Erythroblast (primary cell): ENCODE data around the gene B4GALNT1.
"Not testable (repeated sequence)": the region's sequence is repeated elsewhere in the genome, so short reads cannot be mapped to it uniquely, and the experiment has no call there.

Source experiments
- DNase-seq, 2 experiments: peaks; one replicate each; lab custom pipeline; 2025; lab: John Stamatoyannopoulos, UW
- GATA1 ChIP-seq: IDR thresholded peaks from 2 replicates; pipeline ENCODE4 v1.6.1; 2011; ENCODE audit warnings: low read depth, mild to moderate bottlenecking, control low read depth, low read length, moderate library complexity
- POLR2A ChIP-seq: IDR thresholded peaks from 2 replicates; pipeline ENCODE4 v1.6.1; 2011; ENCODE audit warnings: mild to moderate bottlenecking, low read length

Gene B4GALNT1

DNA sequence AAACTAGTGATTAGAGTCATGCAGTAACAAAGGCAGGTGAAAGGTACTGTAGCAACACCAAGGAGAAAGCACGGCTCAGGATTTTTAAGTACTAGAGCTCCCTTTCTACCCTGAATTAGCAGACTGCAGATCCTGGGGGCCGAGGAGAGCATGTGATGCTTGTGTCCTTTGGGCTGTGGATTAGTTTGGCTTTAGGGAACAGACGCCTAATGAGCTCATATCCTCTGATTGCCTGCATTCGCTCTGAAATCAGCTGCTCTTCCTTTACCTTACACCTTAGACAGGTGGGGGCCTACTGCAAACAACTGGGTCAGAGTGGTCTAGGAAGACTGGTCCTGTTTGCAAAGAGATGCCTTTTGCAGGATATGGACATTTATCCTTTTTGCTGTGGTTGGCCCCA is 39.8 kb downstream of the B4GALNT1 start:
- DNase-seq = no peak
- TF ChIP-seq POLR2A = no peak
- no peak for TF ChIP-seq GATA1

DNA sequence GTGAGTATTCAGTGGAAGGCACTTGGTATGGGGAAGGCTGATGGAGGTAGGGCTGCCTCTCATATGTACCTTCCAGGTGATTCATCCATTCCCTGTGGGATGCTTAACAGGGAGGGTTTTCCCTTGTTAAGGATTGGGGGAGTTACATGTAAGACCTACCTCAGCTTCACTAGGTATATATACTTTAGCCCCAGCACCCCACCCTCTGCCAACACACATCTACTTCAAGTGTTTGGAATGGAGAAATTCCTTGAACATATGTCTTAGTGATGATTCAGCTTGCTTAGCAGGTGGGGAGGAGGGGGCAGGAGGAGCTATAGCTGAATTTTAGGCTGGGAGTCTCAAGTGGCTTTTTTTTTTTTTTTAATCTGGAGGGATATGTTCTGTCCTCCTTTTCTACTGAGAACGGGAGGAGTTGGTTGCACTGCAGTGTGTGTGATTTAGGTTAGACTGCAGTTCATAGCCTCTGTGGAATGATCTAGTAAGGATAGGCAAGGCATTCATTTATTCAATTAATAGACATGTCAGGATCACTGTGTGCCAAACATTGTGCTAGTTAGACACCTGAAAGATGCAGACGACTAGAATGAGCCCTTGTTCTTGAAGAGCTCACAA is 40.3 kb downstream of the B4GALNT1 start:
- no peak for DNase-seq
- no peak for TF ChIP-seq GATA1
- no peak for TF ChIP-seq POLR2A

DNA sequence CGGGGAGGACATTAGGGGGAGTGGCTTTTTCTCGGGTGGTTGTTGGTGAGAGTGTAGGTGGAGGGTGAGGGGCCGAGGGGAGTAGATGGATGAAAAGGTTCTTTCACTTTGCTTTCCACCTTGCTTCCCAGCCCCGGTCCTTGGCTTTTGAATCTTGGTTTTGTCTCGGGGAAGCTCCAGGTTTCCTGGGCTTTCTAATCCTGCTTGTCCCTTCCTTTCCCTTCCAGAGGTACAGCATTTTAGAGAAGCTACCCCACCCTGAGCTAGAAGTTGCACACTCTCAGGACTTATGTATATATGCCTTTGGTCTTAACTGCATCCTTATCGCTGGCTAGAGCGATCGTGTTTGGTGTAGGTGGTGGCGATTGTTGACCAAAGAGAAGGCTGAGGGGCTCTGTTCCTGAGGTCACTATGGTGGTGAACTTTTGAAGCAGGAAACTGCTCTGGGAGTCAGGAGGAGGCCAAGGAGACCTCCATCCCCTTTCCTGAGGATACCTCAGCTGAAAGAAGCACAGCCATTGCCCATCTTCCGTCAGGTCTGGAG is 41.1 kb downstream of the B4GALNT1 start:
- DNase-seq = no peak
- TF ChIP-seq GATA1 (no peak), POLR2A (no peak)

DNA sequence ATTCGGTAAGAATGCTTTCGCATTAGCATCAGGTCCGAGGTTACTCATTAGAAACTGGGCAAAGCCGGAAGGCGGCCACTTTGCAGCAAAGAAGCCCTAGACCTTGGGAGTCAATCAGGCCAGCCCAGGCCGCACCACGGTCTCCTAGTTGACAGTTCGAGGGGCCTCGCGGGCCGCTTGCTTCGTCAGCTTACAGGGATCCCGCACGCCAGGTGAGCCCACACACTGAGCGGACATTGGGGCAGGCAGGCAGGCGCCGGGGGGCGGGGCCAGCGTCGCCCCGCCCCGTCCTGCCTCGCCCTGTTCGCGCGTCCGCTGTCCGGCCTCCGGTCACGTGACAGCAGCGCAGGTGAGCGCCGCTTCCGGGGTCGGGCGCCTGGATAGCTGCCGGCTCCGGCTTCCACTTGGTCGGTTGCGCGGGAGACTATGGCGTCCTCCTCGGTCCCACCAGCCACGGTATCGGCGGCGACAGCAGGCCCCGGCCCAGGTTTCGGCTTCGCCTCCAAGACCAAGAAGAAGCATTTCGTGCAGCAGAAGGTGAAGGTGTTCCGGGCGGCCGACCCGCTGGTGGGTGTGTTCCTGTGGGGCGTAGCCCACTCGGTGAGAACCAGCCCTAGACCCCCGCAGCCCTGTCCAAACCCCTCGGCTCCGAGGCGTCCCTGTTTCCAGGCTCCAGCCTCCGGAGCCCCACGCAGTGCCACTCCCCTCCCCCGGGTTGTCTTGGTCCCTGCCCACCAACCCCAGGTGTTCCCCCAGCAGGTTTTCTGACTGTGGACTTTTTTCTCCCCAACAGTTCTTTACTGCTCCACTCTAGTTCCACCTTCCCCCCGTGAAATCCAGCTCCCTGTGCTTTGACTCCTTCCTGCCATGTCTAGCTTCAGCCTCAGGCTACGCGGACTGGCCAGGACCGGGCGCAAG is 41.9 kb downstream of the B4GALNT1 start, which contains the start of gene PIP4K2C:
Gene PIP4K2C, plus strand, starts transcription at position 329 of the 918 bp plus-strand sequence. Its CDS starts 98 bp downstream, at position 427.
- TF ChIP-seq POLR2A = peak; percentile 77
- TF ChIP-seq GATA1 = no peak
- DNase-seq = peak; percentile 87 to 91

DNA sequence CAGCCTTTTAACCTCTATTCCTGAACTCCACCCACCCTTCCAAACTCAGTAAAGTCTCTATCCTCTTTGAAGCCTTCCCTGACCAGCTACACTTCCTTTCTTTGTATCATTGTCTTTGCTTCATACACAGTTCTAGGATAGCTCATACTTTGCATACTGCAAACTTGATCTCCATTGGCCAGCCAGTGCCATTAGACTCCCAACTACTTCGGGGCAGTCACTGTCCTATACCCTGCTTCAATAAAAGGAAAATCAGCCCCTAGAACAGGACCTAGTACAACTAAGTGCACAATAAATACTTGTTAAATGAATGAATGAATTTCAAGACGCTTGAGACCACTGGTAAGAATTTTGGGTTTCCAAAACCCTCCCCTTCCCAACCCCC is 42.5 kb downstream of the B4GALNT1 start:
- TF ChIP-seq POLR2A (no peak), GATA1 (no peak)
- DNase-seq = no peak

DNA sequence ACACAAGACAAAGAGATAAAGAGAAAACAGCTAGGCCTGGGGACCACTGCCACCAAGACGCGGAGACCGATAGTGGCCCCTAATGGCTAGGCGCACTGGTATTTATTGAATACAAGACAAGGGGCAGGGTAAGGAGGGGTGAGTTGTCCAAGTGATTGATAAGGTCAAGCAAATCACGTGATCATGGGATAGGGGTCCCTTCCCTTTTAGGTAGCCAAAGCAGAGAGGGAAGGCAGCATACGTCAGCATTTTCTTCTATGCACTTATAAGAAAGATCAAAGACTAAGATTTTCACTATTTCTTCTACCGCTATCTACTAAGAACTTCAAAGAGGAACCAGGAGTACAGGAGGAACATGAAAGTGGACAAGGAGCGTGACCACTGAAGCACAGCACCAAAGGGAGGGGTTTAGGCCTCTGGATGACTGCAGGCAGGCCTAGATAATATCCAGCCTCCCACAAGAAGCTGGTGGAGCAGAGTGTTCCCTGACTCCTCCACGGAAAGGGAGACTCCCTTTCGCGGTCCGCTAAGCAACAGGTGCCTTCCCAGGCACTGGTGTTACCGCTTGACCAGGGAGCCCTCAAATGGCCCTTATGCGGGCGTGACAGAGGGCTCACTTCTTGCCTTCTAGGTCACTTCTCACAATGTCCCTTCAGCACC is 43.9 kb downstream of the B4GALNT1 start:
- not testable (repeated sequence) for DNase-seq

DNA sequence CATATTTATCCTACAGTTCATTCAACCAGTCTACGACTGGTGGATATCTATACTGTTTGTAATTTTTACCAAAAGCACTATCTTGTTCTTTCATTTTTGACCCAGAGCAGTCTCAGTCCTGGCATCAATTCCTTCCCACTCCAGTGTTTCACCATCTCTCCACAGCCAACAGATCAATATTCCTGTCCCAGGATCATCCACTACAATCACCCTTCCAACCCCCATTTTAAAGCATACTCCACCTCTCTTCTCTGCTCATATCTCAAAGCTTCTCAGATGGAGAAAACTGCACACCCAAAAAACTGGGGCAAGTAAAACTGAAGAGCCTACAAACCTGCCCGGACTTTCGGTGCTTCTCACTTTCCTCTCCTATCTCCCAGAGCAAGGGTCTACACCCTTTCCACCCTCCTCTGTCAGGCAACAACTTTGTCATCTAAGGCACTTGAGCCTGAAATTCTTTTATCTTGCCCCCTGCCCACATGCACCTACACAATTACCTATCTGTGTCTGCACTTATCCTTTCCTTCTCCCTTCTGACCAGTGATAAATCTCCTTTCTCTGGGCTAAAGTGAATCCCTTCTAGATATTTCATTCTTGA is 46.1 kb downstream of the B4GALNT1 start:
- no peak for TF ChIP-seq GATA1
- no peak for TF ChIP-seq POLR2A
- DNase-seq = no peak

DNA sequence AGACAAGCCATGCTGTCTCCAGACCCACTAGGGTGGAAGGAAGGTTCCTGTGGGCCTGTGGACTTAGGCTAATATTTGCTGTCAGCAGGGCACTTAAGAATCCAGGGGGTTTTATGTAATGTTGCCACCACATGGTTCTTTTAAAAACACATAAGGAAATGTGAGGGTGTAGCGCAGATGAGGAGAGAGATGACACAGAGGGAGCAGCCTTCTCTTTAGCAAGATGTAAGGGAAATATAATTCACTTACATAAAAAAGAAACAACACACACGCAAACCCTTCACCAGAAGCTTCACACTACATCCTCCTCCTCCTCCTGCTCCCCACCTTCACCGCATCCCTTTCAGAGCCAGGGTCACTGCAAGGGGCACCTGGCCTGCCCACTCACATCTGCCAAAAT is 46.9 kb downstream of the B4GALNT1 start:
- no peak for DNase-seq
- no peak for TF ChIP-seq GATA1
- no peak for TF ChIP-seq POLR2A

DNA sequence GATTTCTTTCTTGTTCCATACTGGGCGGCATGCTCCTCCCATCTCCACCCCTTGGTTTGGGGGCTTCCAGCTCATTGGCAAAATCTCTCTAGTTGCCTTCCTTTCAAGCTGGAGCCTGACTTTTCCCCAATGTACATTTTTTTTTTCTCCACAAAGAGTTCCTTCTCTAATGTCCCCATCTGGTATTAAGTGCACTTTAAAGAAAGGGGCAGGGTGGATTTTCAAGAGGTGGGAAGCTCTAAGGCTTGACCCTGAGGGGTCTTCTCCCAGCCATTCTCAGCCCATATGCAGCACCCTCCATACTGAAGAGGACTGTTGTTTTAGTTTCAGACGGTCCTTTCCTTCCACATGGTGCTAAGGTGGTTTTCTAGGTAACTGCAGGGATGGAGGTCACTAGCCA is 47.8 kb downstream of the B4GALNT1 start:
- no peak for TF ChIP-seq POLR2A
- no peak for TF ChIP-seq GATA1
- DNase-seq = no peak

DNA sequence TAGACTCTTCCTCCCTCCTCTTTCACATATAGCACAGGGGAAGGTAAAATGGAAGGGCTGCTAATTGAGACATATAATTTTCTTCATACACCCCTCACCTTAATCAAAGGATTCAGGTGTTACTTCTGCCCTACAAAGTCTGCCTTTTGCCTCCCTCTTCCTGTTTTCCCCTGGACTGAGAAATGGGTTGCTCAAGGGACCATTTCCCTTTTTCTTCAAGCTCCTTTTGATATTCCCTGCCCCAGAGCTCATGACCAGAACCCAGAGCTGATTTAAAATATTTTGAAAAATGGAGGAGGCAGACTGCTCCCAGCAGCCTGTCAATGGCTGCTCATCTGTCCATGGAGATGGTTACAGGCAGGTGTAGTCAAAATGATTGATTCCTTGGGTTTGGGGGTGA is 48.3 kb downstream of the B4GALNT1 start:
- TF ChIP-seq POLR2A = no peak
- no peak for TF ChIP-seq GATA1
- DNase-seq = no peak

DNA sequence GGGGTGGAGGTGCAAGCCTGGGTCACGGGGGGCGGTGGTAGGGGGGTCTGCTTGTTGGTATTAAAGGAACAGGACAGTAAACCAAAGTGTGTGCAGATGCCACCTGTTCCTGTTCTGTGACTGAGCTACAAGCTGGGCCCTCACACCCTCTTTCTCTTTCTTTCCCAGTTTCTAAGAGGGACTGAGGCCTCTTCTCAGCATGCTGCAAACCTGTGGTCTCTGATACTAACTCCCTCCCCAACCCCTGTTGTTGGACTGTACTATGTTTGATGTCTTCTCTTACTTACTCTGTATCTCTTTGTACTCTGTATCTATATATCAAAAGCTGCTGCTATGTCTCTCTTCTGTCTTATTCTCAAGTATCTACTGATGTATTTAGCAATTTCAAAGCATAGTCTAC is 49.0 kb downstream of the B4GALNT1 start:
- no peak for DNase-seq

DNA sequence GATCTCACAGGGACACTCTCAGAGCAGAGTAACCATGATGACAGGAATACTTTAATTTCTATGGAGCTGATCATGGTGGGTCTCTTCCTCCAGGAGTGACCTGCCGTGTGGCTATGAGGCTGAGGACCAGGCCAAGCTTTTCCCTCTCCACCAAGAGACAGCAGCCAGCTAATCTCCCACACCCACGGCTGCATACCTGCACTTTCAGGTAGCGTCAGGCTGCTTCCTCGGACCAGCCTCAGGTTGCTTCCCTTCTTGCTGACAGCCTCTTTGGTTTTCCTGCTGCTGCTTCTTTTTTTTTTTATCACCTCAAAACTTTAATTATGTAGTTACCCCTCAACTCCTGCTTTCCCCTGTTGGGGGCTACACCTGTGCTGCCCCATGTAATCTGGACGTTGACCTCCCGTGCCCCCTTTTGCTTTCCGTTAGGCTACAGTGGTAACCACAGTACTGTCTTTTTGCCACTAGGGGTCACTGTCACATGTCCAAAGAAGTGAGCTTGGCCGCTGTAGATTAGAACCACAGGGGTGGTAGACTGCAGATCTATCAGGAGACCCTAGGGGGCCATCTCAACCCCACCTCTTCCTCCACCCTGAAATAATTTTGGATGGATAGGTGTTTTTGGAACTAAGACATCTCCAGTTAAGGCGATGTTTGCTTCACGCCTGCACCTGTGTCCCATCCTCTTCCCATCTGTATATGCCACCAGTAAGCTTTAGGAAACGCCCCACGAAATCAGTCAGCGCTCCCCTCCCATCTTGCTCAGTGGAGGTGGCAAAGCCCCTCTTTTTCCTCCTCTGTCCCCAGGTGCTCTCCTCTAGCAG is 49.8 kb downstream of the B4GALNT1 start:
- DNase-seq = peak; percentile 88
- TF ChIP-seq POLR2A = no peak
- no peak for TF ChIP-seq GATA1

More for the DNA sequence above, 49.0 kb downstream of the B4GALNT1 start:
- TF ChIP-seq GATA1 = no peak
- TF ChIP-seq POLR2A = no peak
